RPMI7951 (cell line): ENCODE data around the gene SEH1L. TPM values are rescaled to one million over a fixed set of nuclear protein-coding genes. Genes with fewer than 3 reads are reported as not detected.

Source experiments
- DNase-seq: peaks from one replicate; pipeline ENCODE4 v3.0.0-alpha.2; 2012; ENCODE audit warnings: low read depth
- total RNA-seq: library from RNA; depleted of rRNA; stranded (reverse); fragments of >200 nt; shearing (Covaris generic); gene quantifications from 2 replicates; pipeline ENCODE4 v1.2.3, GENCODE V29; 2014; rRNA removed

Gene SEH1L
- total RNA-seq, 1 experiment from 2014 or later: 22.0 TPM

GRCh38 chr18:13036622-13037320 is 89.0 kb downstream of the SEH1L start:
- DNase-seq: no peak

Other genes with a start within 250 kb of the SEH1L start
- 10.7 and 14.7 TPM in 2 replicates for gene CEP76, start 245.3 kb upstream of the SEH1L start, total RNA-seq
- 168 and 188 TPM in 2 replicates for gene PSMG2, start 245.0 kb upstream of the SEH1L start, total RNA-seq
- gene PTPN2, start 63.8 kb upstream of the SEH1L start, total RNA-seq: 19.9 and 21.9 TPM in 2 replicates
- gene CEP192, start 43.4 kb downstream of the SEH1L start, total RNA-seq: 28.1 and 32.2 TPM in 2 replicates